ENCODE results near the gene TTC3. TPM values are rescaled to one million over a fixed set of nuclear protein-coding genes. Genes with fewer than 3 reads are reported as not detected.
"Not testable (repeated sequence)": the region's sequence is repeated elsewhere in the genome, so short reads cannot be mapped to it uniquely, and the experiment has no call there.

Gene TTC3
- total RNA-seq, 2 donors from 2014 or later: 184 to 273 TPM

DNA sequence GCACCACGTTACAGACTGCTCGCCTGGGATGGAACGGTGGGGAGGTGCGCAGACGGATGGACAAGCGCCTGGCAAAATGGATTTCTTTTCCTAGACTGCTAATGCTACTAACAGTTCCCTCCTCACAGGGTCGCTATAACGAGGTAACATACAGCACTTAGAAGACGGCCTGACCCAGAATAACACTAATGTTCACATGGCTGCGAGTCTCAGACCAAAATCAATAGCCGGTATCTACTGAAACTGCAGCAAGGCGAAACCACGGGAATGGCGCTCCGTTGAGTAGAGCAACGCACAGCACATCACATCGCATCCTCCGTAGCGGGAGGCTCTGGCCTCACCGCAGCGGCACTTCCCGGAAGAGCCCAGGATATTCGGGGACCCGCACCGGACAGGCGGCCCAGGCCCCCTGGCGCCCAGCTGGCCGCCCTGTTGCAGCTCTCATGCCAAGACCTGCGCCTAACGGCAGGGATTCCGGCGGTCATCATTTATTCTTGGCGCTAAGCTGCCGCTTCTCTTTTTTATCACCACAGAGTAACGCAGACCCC is 147.5 kb downstream of the TTC3 start:
- H3K4me3 Mint-ChIP-seq: peak overlapping the region; percentile 58
- H3K9me3 Mint-ChIP-seq: peaks cover 12% of the 10 kb centered on the region
- H3K36me3 Mint-ChIP-seq (ENCODE audit: low read depth): peaks cover 38% of the 10 kb centered on the region
- H3K9me3 ChIP-seq (ENCODE audit: control insufficient read depth, low read length): no peaks in the 10 kb centered on the region
- H3K27me3 Mint-ChIP-seq (ENCODE audit: insufficient read depth): peaks cover 25% of the 10 kb centered on the region
- H3K27me3 ChIP-seq (ENCODE audit: control insufficient read depth, insufficient read depth, low read length, poor library complexity, severe bottlenecking): no peaks in the 10 kb centered on the region
- no peaks in the 10 kb centered on the region for H3K4me1 Mint-ChIP-seq
- no peak overlapping the region for H3K4me3 ChIP-seq (ENCODE audit: low read length)
- no peak overlapping the region for H3K9ac ChIP-seq (ENCODE audit: extremely low read depth, low read length, poor library complexity, severe bottlenecking)
- 83 to 91% methylated on average over 29 to 35 of the region's 35 CpGs for WGBS, 2 experiments (ENCODE audit: insufficient coverage in 1 of 2, insufficient read length in 1 of 2)
- no peaks in the 10 kb centered on the region for H3K4me1 ChIP-seq (ENCODE audit: control insufficient read depth, insufficient read depth, low read length)
- H3K36me3 ChIP-seq (ENCODE audit: control insufficient read depth, insufficient read depth, low read length): peaks cover 54% of the 10 kb centered on the region
- DNase-seq: no peak
- H3K27ac ChIP-seq (ENCODE audit: low read depth, low read length): no peak overlapping the region
- H3K27ac Mint-ChIP-seq: no peak overlapping the region
- TF ChIP-seq, protein P1, sequence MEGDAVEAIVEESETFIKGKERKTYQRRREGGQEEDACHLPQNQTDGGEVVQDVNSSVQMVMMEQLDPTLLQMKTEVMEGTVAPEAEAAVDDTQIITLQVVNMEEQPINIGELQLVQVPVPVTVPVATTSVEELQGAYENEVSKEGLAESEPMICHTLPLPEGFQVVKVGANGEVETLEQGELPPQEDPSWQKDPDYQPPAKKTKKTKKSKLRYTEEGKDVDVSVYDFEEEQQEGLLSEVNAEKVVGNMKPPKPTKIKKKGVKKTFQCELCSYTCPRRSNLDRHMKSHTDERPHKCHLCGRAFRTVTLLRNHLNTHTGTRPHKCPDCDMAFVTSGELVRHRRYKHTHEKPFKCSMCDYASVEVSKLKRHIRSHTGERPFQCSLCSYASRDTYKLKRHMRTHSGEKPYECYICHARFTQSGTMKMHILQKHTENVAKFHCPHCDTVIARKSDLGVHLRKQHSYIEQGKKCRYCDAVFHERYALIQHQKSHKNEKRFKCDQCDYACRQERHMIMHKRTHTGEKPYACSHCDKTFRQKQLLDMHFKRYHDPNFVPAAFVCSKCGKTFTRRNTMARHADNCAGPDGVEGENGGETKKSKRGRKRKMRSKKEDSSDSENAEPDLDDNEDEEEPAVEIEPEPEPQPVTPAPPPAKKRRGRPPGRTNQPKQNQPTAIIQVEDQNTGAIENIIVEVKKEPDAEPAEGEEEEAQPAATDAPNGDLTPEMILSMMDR (conservative IDR thresholded peaks at IDR 0.05): no peak

DNA sequence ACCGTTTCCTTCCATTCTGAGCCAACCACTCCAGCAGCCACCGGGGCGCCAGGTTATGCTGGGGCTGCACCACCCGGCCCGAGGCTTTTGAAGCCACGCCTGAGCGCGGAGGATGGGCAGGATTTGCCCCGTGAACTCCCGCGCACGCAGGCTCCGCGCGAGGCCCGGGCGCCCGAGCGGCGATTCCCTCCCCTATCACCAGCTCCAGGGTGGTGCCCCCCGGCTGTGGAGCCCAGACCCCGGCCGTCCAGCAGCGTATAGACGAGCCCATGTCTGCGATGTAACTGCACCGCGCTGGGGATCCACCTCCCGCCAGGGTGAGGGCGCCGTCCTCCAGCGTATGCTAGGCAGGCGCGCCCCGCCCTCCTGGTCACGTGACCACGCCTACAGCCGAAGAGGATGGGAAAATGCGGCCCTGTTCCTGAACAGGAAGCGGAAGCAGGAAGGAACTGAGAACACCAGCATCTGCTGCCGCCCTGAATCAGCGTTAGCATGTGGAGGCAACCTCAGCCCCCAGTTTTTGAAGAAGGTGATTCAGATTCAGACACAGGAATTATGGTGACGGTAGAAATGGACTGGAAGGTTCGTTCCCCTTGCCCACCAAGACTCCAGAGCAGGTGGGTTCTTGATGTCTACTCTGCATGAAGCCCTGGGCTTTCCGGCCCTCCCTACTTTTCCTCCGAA is 148.1 kb downstream of the TTC3 start:
- H3K36me3 Mint-ChIP-seq (ENCODE audit: low read depth): peaks cover 45% of the 10 kb centered on the region
- peaks cover 59% of the 10 kb centered on the region for H3K36me3 ChIP-seq (ENCODE audit: control insufficient read depth, insufficient read depth, low read length)
- 73 to 84% methylated on average over 15 to 46 of the region's 46 CpGs for WGBS, 2 experiments (ENCODE audit: insufficient coverage in 1 of 2, insufficient read length in 1 of 2)
- peaks cover 12% of the 10 kb centered on the region for H3K9me3 Mint-ChIP-seq
- H3K4me1 Mint-ChIP-seq: no peaks in the 10 kb centered on the region
- TF ChIP-seq, protein P1 (conservative IDR thresholded peaks at IDR 0.05): peak; percentile 47
- H3K27ac ChIP-seq (ENCODE audit: low read depth, low read length): no peak overlapping the region
- H3K27ac Mint-ChIP-seq: no peak overlapping the region
- no peak overlapping the region for H3K9ac ChIP-seq (ENCODE audit: extremely low read depth, low read length, poor library complexity, severe bottlenecking)
- no peaks in the 10 kb centered on the region for H3K4me1 ChIP-seq (ENCODE audit: control insufficient read depth, insufficient read depth, low read length)
- peaks cover 25% of the 10 kb centered on the region for H3K27me3 Mint-ChIP-seq (ENCODE audit: insufficient read depth)
- H3K4me3 Mint-ChIP-seq: peak overlapping the region; percentile 58
- H3K9me3 ChIP-seq (ENCODE audit: control insufficient read depth, low read length): no peaks in the 10 kb centered on the region
- DNase-seq: peak; percentile 87
- no peaks in the 10 kb centered on the region for H3K27me3 ChIP-seq (ENCODE audit: control insufficient read depth, insufficient read depth, low read length, poor library complexity, severe bottlenecking)
- H3K4me3 ChIP-seq (ENCODE audit: low read length): no peak overlapping the region

DNA sequence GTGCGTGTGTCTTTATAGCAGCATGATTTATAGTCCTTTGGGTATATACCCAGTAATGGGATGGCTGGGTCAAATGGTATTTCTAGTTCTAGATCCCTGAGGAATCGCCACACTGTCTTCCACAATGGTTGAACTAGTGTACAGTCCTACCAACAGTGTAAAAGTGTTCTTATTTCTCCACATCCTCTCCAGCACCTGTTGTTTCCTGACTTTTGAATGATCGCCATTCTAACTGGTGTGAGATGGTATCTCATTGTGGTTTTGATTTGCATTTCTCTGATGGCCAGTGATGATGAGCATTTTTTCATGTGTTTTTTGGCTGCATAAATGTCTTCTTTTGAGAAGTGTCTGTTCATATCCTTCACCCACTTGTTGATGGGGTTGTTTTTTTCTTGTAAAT is 149.2 kb downstream of the TTC3 start:
- H3K36me3 ChIP-seq (ENCODE audit: control insufficient read depth, insufficient read depth, low read length): peaks cover 62% of the 10 kb centered on the region
- H3K9me3 ChIP-seq (ENCODE audit: control insufficient read depth, low read length); H3K27ac ChIP-seq (ENCODE audit: low read depth, low read length); H3K4me3 ChIP-seq (ENCODE audit: low read length); H3K4me1 Mint-ChIP-seq; H3K4me1 ChIP-seq (ENCODE audit: control insufficient read depth, insufficient read depth, low read length); H3K9ac ChIP-seq (ENCODE audit: extremely low read depth, low read length, poor library complexity, severe bottlenecking); H3K27ac Mint-ChIP-seq; DNase-seq; H3K4me3 Mint-ChIP-seq; H3K27me3 ChIP-seq (ENCODE audit: control insufficient read depth, insufficient read depth, low read length, poor library complexity, severe bottlenecking): not testable (repeated sequence)
- peaks cover 51% of the 10 kb centered on the region for H3K36me3 Mint-ChIP-seq (ENCODE audit: low read depth)
- peaks cover 25% of the 10 kb centered on the region for H3K27me3 Mint-ChIP-seq (ENCODE audit: insufficient read depth)
- 100% methylated on average over 1 of the region's 3 CpGs; no CpG with 5 or more reads in 1 of the 2 experiments for WGBS, 2 experiments (ENCODE audit: insufficient coverage in 1 of 2, insufficient read length in 1 of 2)
- H3K9me3 Mint-ChIP-seq: peaks cover 12% of the 10 kb centered on the region
